Spinal cord (tissue), 10 donors: Measurements from ENCODE around the gene MAFG. TPM values are rescaled to one million over a fixed set of nuclear protein-coding genes. Genes with fewer than 3 reads are reported as not detected.
A peak's percentile ranks its signal among the peaks of the same experiment; 100 is the strongest.

Source experiments
- DNase-seq, 6 donors: peaks; one replicate each; pipeline versions ENCODE4 v3.0.0 to v3.0.0-alpha.2; 2013 to 2015; ENCODE audit warnings: low spot score in 6 of 6, low read depth in 4 of 6
- H3K27ac ChIP-seq: one replicate; pipeline ENCODE4 v1.5.1; 2013; ENCODE audit warnings: low read depth, low read length, control low read depth
- H3K27me3 ChIP-seq: one replicate; pipeline ENCODE4 v1.6.1; 2013; ENCODE audit warnings: low read length; ENCODE audit not compliant: control insufficient read depth, insufficient read depth
- H3K36me3 ChIP-seq: one replicate; pipeline ENCODE4 v1.6.1; 2013; ENCODE audit warnings: low read length; ENCODE audit not compliant: control insufficient read depth, insufficient read depth
- H3K4me1 ChIP-seq: one replicate; pipeline ENCODE4 v1.6.1; 2013; ENCODE audit warnings: low read length; ENCODE audit not compliant: control insufficient read depth, insufficient read depth
- H3K4me3 ChIP-seq: one replicate; pipeline ENCODE4 v1.5.1; 2013; ENCODE audit warnings: low read depth, low read length, control low read depth
- H3K9me3 ChIP-seq: one replicate; pipeline ENCODE4 v1.6.1; 2013; ENCODE audit warnings: low read length; ENCODE audit not compliant: control insufficient read depth, insufficient read depth
- WGBS: methylation state at CpG from one replicate; pipeline ENCODE4 v1.1.5; 2013; ENCODE audit warnings: missing lambda C conversion rate; ENCODE audit not compliant: insufficient coverage; 5-methylcytosine and 5-hydroxymethylcytosine counted together
- polyA plus RNA-seq, 2 donors: library from polyadenylated mRNA; unstranded; fragments of 120-200 nt; gene quantifications; one replicate each; pipeline ENCODE4 v1.2.1, GENCODE V29; 2013; ENCODE audit not compliant: insufficient read length in 2 of 2
- total RNA-seq, 2 donors: library from RNA; depleted of rRNA in 1 of 2; stranded (reverse); fragments of 120-200 nt in 1 of 2; fragments of >200 nt in 1 of 2; gene quantifications; one replicate each; pipeline versions ENCODE4 v1.2.3 to v1.2.4, GENCODE V29; 2013 to 2014
- donor health status: healthy.

Gene MAFG
- total and polyA plus RNA-seq, 4 donors: 10.8 to 24.2 (median 17.2) TPM

DNA sequence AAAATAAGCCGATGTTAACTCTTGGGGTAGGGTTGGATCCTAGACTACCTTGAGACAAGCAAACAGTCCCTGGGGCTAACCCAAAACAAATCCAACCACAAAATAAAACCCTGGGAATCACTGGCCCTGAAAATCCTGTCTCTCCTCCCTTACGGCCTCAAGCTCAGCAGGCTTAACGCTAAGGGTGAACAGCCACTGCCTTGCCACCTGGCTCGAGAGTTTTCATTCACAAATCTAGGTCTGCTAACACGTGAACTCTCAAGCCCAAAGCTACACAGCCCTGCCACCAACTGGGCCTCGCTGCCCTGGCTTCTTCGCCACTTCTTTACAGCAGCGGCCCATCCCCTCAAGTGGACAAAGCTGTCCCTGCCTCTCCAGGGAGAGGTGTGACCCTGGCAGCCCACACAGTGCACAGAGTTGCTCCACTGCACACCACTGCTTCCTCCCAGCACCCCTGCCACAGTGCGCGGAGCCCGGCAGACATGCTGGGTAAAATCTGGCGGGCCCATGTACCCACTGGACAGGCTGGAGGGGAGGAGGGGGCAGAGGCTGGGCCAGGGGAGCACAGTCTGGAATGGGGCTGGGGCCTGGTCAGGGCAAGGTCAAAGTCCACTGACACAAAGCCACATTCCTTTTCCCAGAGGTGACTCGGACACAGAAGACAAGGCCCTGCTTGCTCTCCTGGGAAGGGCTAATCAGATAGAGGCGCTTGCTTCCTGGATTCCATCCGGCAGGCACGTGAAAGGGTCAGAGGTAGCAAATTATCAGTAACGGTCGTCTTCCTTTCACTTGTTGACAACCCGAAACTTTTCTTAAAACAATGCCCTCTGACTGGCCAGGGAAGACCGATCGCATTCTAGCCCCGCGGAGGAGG lies 17.3 kb downstream of the MAFG start:
- H3K4me1 ChIP-seq: peaks cover 24% of the 10 kb centered on the region
- peak overlapping the region; percentile 59 for H3K4me3 ChIP-seq
- no peaks in the 10 kb centered on the region for H3K9me3 ChIP-seq
- no peak for DNase-seq
- H3K27me3 ChIP-seq: no peaks in the 10 kb centered on the region
- H3K36me3 ChIP-seq: peaks cover 80% of the 10 kb centered on the region
- H3K27ac ChIP-seq: no peak overlapping the region
- WGBS: 32% methylated on average over 21 of the region's 23 CpGs

DNA sequence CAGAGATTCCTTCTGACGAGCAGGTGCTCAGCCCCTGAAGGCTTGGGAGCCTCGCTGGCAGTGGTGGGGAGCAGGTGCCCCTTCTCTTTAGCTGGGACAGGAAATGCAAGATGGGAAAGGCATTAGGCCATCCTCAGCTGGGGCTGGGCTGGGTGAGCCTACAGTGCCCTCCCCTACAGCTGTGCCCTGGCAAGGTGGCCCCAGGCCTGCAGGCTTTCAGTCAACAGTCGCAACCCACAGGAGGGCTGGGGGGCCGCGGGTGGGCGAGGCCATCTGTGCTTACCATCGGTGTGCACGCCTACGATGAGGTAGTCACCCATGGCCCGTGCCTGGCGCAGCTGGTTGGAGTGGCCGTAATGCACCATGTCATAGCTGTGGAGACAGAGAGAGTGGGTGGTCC lies 18.3 kb downstream of the MAFG start:
- peaks cover 80% of the 10 kb centered on the region for H3K36me3 ChIP-seq
- H3K9me3 ChIP-seq: no peaks in the 10 kb centered on the region
- H3K27ac ChIP-seq: no peak overlapping the region
- 90% methylated on average over 12 of the region's 12 CpGs for WGBS
- H3K4me1 ChIP-seq: peaks cover 24% of the 10 kb centered on the region
- no peaks in the 10 kb centered on the region for H3K27me3 ChIP-seq
- no peak overlapping the region for H3K4me3 ChIP-seq
- no peak for DNase-seq

DNA sequence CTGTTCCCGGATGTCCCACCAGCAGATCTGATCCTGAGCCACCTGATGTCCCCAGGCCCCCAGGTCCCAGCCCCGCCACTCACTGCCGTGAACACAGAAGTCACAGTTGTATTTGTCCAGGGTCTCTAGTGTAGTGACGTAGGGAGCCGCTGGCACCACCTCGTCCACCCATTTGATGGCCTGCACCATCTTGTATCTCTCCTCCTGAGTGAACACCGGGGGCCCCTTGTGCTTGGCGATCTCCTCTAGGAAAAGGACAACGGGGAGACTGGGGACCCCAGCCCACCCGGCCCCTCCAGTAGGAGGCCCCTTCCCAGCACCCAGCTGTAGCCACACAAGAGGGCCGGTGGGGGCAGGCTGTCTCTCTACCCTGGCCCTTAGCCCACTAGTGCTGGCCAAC lies 18.7 kb downstream of the MAFG start:
- H3K36me3 ChIP-seq: peaks cover 80% of the 10 kb centered on the region
- H3K9me3 ChIP-seq: no peaks in the 10 kb centered on the region
- DNase-seq: no peak
- WGBS: 90% methylated on average over 8 of the region's 11 CpGs
- H3K27me3 ChIP-seq: no peaks in the 10 kb centered on the region
- no peak overlapping the region for H3K27ac ChIP-seq
- H3K4me3 ChIP-seq: no peak overlapping the region
- H3K4me1 ChIP-seq: peaks cover 24% of the 10 kb centered on the region

DNA sequence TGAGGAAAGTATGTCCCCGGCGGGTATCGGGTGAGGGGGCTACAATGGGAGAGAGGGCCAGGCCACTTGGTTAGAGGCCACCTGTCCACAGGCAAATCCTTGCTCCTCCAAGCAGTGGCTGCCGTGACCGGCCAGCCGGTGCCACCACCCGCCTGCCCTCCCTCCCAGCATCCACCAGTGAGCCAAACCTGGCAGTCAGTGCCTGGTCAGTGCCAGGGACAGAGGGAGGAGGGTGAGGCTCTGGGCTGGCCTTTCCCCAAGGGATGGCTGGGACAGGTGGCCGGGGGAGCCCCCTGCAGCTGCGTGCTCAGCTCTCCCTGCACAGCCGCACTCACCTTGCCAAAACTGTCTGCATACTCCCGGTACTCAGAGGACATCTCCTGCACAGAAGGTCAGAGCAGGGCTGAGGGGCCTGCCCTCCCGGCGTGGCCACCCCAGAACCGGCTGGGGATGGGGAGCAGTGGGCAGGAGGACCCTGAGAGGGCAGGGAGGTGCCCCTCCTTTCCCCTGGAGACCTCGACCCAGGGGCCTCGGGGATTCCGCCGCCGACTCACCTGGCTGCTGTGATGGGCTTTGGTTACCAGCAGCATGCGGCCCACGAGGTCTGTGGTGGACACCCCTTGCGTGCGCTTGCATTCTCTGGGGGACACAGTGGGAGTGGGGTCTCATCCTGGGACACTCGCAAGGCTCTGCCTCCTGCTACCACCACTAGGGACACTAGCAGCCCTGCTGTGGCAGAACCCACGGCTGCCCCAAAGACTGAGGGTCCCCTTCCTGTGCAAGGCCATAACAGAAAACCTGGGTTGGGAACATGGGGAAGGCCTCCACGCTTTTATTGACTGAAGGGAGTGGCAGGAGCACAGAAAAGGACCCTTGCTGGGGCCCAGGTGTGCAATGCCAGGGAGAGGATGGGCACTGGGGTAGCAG lies 20.1 kb downstream of the MAFG start:
- H3K36me3 ChIP-seq: peaks cover 79% of the 10 kb centered on the region
- WGBS: 94% methylated on average over 19 of the region's 26 CpGs

DNA sequence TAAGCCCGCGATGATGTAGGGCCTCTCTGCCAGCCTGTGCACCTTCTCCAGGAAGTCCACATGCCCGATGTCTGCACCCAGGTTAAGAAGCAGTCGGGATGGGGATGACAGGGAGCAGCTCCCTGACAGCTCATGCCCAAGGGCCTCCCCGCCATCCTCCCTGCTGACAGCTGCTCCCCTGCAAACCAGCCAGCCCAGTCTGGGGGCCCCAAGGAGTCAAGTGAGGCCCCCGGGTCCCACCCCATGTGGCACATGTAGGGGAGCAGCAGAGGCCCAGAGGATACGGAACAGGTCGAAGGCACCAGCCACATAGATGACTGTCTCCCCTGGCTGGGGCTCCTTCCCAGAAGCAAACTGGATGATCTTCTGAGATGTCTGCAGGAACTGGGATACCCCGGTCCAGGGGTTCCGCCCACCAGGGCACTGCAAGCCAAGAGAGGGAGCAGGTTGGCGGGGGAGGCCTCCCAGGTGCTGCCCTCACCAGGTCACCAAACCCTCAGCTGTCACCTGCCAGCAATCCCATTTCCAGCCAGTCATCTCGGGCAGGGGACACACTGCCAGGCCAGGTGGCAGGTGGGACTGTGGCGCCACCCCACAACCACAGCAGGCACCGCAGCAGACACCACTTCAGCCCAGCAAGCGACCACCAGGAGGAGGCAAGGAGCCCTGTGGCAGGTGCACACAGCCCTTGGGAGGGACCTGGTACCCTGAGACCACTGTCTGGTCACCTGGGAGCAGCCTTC lies 20.9 kb downstream of the MAFG start:
- Histone ChIP-seq H3K27ac (no peak overlapping the region), H3K9me3 (no peaks in the 10 kb centered on the region), H3K27me3 (no peaks in the 10 kb centered on the region), H3K4me1 (peaks cover 34% of the 10 kb centered on the region), H3K36me3 (peaks cover 73% of the 10 kb centered on the region), H3K4me3 (no peak overlapping the region)
- no peak for DNase-seq
- WGBS: 93% methylated on average over 15 of the region's 15 CpGs

More for the DNA sequence above, 20.1 kb downstream of the MAFG start:
- no peak for DNase-seq
- H3K4me1 ChIP-seq: peaks cover 34% of the 10 kb centered on the region
- no peaks in the 10 kb centered on the region for H3K27me3 ChIP-seq
- no peaks in the 10 kb centered on the region for H3K9me3 ChIP-seq
- H3K4me3 ChIP-seq: no peak overlapping the region
- H3K27ac ChIP-seq: no peak overlapping the region

DNA sequence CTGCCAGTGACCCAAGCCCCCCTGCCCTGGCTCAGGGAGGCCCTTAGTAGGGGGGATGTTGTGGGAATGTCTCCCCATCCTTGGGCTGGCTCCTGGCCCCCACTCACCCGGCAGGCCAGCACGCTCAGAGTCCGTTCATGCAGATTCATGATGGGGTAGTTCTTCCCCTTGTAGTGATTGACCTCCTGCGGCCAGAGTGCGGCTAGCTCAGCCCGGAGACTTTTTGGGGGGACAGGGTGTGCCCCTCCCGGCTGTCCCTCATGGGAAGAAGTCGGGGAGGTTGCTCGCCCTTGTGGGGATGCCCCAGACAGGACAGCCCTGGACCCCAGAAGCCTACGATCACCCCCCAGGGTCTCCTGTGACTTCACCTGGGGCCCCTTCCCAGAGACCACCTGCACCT lies 21.5 kb downstream of the MAFG start:
- Histone ChIP-seq H3K9me3 (no peaks in the 10 kb centered on the region), H3K27ac (no peak overlapping the region), H3K4me1 (peaks cover 38% of the 10 kb centered on the region), H3K36me3 (peaks cover 77% of the 10 kb centered on the region), H3K4me3 (no peak overlapping the region), H3K27me3 (peaks cover 3% of the 10 kb centered on the region)
- 98% methylated on average over 8 of the region's 10 CpGs for WGBS
- DNase-seq: no peak

DNA sequence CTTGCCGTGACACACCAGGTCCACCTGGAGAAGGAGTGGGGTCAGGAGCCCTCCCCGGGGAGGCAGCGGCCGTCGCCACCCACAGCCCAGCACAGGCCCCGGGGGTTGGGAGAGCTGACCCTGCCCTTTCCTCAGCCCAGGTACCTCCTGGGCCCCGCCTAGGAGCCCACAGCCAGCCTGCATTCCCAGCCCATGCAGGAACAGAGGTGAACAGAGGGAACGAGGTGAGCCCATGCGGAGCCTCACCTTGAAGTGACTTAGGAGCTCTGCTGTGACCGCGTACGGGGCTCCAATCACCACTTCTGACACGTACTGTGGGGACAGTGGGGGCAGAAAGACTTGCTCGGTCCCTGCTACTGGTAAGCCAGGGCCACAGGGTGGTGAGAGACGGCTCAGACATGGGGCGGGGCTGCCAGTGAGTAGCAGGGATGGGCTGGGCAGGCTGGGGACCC lies 22.1 kb downstream of the MAFG start:
- H3K27ac ChIP-seq: no peak overlapping the region
- peaks cover 81% of the 10 kb centered on the region for H3K36me3 ChIP-seq
- H3K27me3 ChIP-seq: peaks cover 3% of the 10 kb centered on the region
- H3K4me3 ChIP-seq: no peak overlapping the region
- 92% methylated on average over 16 of the region's 16 CpGs for WGBS
- DNase-seq: no peak
- H3K4me1 ChIP-seq: peaks cover 34% of the 10 kb centered on the region
- no peaks in the 10 kb centered on the region for H3K9me3 ChIP-seq

DNA sequence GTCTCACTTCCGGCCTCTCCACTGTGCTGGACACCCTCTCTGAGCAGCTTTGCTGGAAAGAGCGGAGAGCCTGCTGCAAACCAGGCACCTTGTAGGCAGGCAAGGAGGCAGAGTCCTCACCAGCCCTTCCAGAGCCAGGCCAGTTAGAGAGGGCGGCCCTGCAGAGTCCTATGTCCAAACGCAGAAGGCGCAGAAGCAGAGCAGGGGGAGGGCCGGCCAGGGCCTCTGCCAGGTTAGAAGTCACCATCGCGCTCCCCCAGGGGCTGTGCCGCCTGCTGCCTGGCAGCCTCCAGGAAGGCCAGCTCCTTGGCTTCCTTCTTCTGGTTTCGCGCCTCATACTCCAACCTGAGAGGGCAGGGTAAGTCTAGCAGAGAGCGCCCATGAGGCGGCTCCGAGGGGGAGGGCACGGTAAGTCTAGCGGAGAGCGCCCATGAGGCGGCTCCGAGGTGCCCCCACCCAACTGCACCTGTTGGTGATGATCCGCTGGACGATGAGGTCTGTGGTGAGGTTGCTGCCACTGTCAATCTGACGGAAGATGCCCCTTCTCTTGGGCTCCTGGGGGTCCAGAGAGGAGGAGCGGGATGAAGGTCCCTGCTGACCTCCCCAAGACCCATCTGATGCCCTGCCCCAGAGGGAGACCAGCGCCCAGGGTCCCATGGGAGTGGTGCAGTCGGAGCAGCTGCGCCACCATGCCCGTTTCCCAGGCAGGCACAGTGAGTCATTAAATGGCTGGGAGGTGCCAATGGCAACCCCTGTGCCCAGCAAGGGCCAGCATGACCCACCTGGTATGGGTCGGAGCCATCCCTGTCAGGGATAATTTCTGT lies 22.7 kb downstream of the MAFG start:
- no peak overlapping the region for H3K27ac ChIP-seq
- DNase-seq: no peak
- H3K4me3 ChIP-seq: no peak overlapping the region
- peaks cover 88% of the 10 kb centered on the region for H3K36me3 ChIP-seq
- H3K27me3 ChIP-seq: peaks cover 3% of the 10 kb centered on the region
- H3K9me3 ChIP-seq: no peaks in the 10 kb centered on the region
- WGBS: 90% methylated on average over 23 of the region's 28 CpGs
- peaks cover 28% of the 10 kb centered on the region for H3K4me1 ChIP-seq
